HG02623 (cell line): ENCODE measurements around the gene CTXN1.
A peak's percentile ranks its signal among the peaks of the same experiment; 100 is the strongest.
"Not testable (repeated sequence)": the region's sequence is repeated elsewhere in the genome, so short reads cannot be mapped to it uniquely, and the experiment has no call there.

Experiments
- ATAC-seq: cut with Tn5 transposase; IDR thresholded peaks from one replicate; pipeline ENCODE4 v1.9.1; 2021; ENCODE audit warnings: moderate library complexity; ENCODE audit not compliant: unreplicated experiment

Gene CTXN1

GRCh38 chr19:7947939-7948338 lies 22.0 kb upstream of the CTXN1 start:
- no peak for ATAC-seq

- ATAC-seq = peak; percentile 28
Measured at GRCh38 chr19:7944177-7944761, 18.3 kb upstream of the CTXN1 start.

- ATAC-seq = peak; percentile 94
Measured at GRCh38 chr19:7943444-7944176, 17.7 kb upstream of the CTXN1 start, which contains the start of gene TIMM44. TIMM44 (minus strand) TSS chr19:7943666; CDS start chr19:7943651, 15 bp downstream.

- ATAC-seq = no peak
Measured at GRCh38 chr19:7942981-7943443, 17.1 kb upstream of the CTXN1 start.

- no peak for ATAC-seq
Measured at GRCh38 chr19:7941895-7942596, 16.1 kb upstream of the CTXN1 start.

- no peak for ATAC-seq
Measured at GRCh38 chr19:7940841-7941240, 14.9 kb upstream of the CTXN1 start.

GRCh38 chr19:7934766-7935165 lies 8.8 kb upstream of the CTXN1 start:
- no peak for ATAC-seq

GRCh38 chr19:7933828-7934725 lies 8.1 kb upstream of the CTXN1 start:
- no peak for ATAC-seq

GRCh38 chr19:7933411-7933810 lies 7.5 kb upstream of the CTXN1 start:
- no peak for ATAC-seq

GRCh38 chr19:7932930-7933300 lies 7.0 kb upstream of the CTXN1 start:
- no peak for ATAC-seq

GRCh38 chr19:7932276-7932929 lies 6.5 kb upstream of the CTXN1 start:
- ATAC-seq = no peak

- no peak for ATAC-seq
Measured at GRCh38 chr19:7931221-7932061, 5.5 kb upstream of the CTXN1 start.

GRCh38 chr19:7930765-7931164 lies 4.8 kb upstream of the CTXN1 start:
- no peak for ATAC-seq

GRCh38 chr19:7930030-7930429 lies 4.1 kb upstream of the CTXN1 start:
- not testable (repeated sequence) for ATAC-seq

GRCh38 chr19:7928741-7929701 lies 3.1 kb upstream of the CTXN1 start:
- ATAC-seq = no peak

- no peak for ATAC-seq
Measured at GRCh38 chr19:7928334-7928706, 2.4 kb upstream of the CTXN1 start.

GRCh38 chr19:7927605-7928333 lies 1.8 kb upstream of the CTXN1 start:
- ATAC-seq = no peak
